ENCODE data around the gene EPS8L2. TPM values are rescaled to one million over a fixed set of nuclear protein-coding genes. Genes with fewer than 3 reads are reported as not detected.

EPS8L2 gene
- total RNA-seq, 4 donors from 2014 or later = 185 to 259 (median 195) TPM

GRCh38 chr11:773830-774229, 67.8 kb downstream of the EPS8L2 start:
- Histone ChIP-seq H3K4me1 (peaks cover 6 to 12% of the 10 kb centered on the region in 2 donors), H3K27me3 (no peaks in the 10 kb centered on the region), H3K4me3 (replicated peaks in 1 of 3) (no peak overlapping the region), H3K36me3 (peaks cover 15 to 17% of the 10 kb centered on the region in 2 donors), H3K9me3 (no peaks in the 10 kb centered on the region), H3K27ac (no peak overlapping the region)
- intact Hi-C loops (cut with DNase I) = no loop called here
- 82 to 93% methylated on average over 2 to 7 of the region's 9 CpGs for WGBS, 2 donors
- TF ChIP-seq POLR2A (IDR thresholded peaks at IDR 0.05) = no peak
- TF ChIP-seq, protein P1, sequence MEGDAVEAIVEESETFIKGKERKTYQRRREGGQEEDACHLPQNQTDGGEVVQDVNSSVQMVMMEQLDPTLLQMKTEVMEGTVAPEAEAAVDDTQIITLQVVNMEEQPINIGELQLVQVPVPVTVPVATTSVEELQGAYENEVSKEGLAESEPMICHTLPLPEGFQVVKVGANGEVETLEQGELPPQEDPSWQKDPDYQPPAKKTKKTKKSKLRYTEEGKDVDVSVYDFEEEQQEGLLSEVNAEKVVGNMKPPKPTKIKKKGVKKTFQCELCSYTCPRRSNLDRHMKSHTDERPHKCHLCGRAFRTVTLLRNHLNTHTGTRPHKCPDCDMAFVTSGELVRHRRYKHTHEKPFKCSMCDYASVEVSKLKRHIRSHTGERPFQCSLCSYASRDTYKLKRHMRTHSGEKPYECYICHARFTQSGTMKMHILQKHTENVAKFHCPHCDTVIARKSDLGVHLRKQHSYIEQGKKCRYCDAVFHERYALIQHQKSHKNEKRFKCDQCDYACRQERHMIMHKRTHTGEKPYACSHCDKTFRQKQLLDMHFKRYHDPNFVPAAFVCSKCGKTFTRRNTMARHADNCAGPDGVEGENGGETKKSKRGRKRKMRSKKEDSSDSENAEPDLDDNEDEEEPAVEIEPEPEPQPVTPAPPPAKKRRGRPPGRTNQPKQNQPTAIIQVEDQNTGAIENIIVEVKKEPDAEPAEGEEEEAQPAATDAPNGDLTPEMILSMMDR (IDR thresholded peaks at IDR 0.05) = no peak
- DNase-seq = no peak

DNA sequence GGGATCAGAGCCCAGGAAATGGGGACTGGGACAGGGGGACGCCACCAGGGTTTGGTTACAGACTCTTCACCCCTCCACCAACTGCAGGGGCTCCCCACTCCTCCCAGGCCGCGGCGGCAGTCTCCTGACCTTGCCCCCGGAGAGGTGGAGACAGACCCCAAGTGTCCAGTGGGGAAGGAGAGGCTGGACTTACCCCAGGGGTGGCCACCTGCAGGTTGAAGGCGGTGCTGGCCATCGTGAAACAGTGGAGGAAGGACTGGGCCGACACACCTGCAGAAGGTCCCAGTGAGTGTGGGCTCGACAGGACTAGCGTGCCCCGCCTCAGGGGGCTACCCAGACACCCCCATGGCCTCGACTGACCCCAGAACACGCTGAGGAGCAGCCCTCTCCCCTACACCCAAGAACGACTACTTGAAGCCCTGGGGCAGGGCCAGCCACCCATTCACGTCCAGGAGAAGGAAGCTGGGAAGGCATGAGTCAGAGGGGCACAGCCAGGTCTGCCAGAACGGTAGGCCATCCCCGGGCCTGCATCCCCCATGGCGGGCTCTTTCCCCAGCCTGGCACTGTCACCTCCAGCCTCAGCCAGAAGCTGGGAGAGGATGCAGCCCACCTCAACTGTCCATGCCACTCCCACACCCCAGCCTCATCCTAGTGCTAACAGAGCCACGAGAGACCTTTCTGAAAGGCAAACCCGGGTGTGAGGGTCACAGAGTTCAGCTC, 69.0 kb downstream of the EPS8L2 start:
- Histone ChIP-seq H3K4me1 (peaks cover 6 to 12% of the 10 kb centered on the region in 2 donors), H3K27ac (no peak overlapping the region), H3K27me3 (no peaks in the 10 kb centered on the region), H3K36me3 (peaks cover 13 to 15% of the 10 kb centered on the region in 2 donors), H3K4me3 (replicated peaks in 1 of 3) (no peak overlapping the region), H3K9me3 (no peaks in the 10 kb centered on the region)
- WGBS, 2 donors = 74 to 80% methylated on average over 9 to 12 of the region's 20 CpGs
- DNase-seq = no peak
- TF ChIP-seq, protein P1 (IDR thresholded peaks at IDR 0.05) = no peak
- TF ChIP-seq POLR2A (IDR thresholded peaks at IDR 0.05) = no peak
- intact Hi-C loops (cut with DNase I) = no loop called here

- DNase-seq = no peak
- Histone ChIP-seq H3K4me3 (replicated peaks in 1 of 3) (peak overlapping the region in 1 of 3 donors; percentile 73), H3K27ac (no peak overlapping the region), H3K4me1 (peaks cover 6 to 12% of the 10 kb centered on the region in 2 donors), H3K27me3 (no peaks in the 10 kb centered on the region), H3K36me3 (peaks cover 4 to 6% of the 10 kb centered on the region in 2 donors), H3K9me3 (no peaks in the 10 kb centered on the region)
- intact Hi-C loops (cut with DNase I) = no loop called here
- WGBS, 2 donors = 29 to 40% methylated on average over 9 to 11 of the region's 11 CpGs
- TF ChIP-seq, protein P1 (IDR thresholded peaks at IDR 0.05) = no peak
- no peak for TF ChIP-seq POLR2A (IDR thresholded peaks at IDR 0.05)
Measured at GRCh38 chr11:776263-776560, 70.2 kb downstream of the EPS8L2 start.

- Histone ChIP-seq H3K36me3 (peaks cover 0 to 1% of the 10 kb centered on the region in 2 donors), H3K4me1 (peaks cover 6 to 12% of the 10 kb centered on the region in 2 donors), H3K9me3 (no peaks in the 10 kb centered on the region), H3K27me3 (no peaks in the 10 kb centered on the region), H3K4me3 (replicated peaks in 1 of 3) (peak overlapping the region; percentile 73 to 93 (median 79)), H3K27ac (peak overlapping the region in 2 of 3 donors; percentile 38 to 58)
- DNase-seq = peak in 1 of 2 donors; percentile 41
- 0 to 7% methylated on average over 1 to 4 of the region's 65 CpGs for WGBS, 2 donors
- TF ChIP-seq POLR2A (IDR thresholded peaks at IDR 0.05) = no peak
- TF ChIP-seq, protein P1 (IDR thresholded peaks at IDR 0.05) = no peak
- intact Hi-C loops (cut with DNase I) = no loop called here
Measured at GRCh38 chr11:776561-777287, 70.7 kb downstream of the EPS8L2 start.

Other genes with a start within 250 kb of the EPS8L2 start
- gene RNH1, start 199.0 kb upstream of the EPS8L2 start, total RNA-seq = 100 to 1,000 TPM; 191 to 259 (median 231) TPM
- gene HRAS, start 170.7 kb upstream of the EPS8L2 start, total RNA-seq = 10 to 100 TPM; 16.9 to 41.3 (median 29.9) TPM
- gene LRRC56, start 168.7 kb upstream of the EPS8L2 start, total RNA-seq = 1 to 10 TPM; 1.7 to 2.6 (median 2.3) TPM
- gene LMNTD2, start 145.5 kb upstream of the EPS8L2 start, total RNA-seq = 1 to 10 TPM; 4.2 to 8.8 (median 6.6) TPM
- 10 to 100 TPM; 18.6 to 60.0 (median 24.8) TPM for gene RASSF7, start 145.3 kb upstream of the EPS8L2 start, total RNA-seq
- gene PHRF1, start 129.8 kb upstream of the EPS8L2 start, total RNA-seq = 10 to 100 TPM; 18.3 to 31.0 (median 19.3) TPM
- gene IRF7, start 90.3 kb upstream of the EPS8L2 start, total RNA-seq = 10 to 100 TPM; 15.4 to 42.4 (median 29.1) TPM
- not detected for gene CDHR5, start 81.3 kb upstream of the EPS8L2 start, total RNA-seq
- gene SCT, start 79.0 kb upstream of the EPS8L2 start, total RNA-seq = not detected
- under 1 TPM in 2 of 4 donors, not detected in 2; 0.88 to 0.89 TPM for gene DRD4, start 69.0 kb upstream of the EPS8L2 start, total RNA-seq
- gene DEAF1, start 11.0 kb upstream of the EPS8L2 start, total RNA-seq = 100 to 1,000 TPM in 1 of 4 donors, 10 to 100 TPM in 3; 61.8 to 103 (median 87.6) TPM
- 100 to 1,000 TPM in 1 of 4 donors, 10 to 100 TPM in 3; 57.3 to 103 (median 67.7) TPM for gene TMEM80, start 10.4 kb upstream of the EPS8L2 start, total RNA-seq
- gene TALDO1, start 41.2 kb downstream of the EPS8L2 start, total RNA-seq = 100 to 1,000 TPM; 300 to 965 (median 558) TPM
- 10 to 100 TPM; 27.4 to 47.6 (median 35.5) TPM for gene GATD1, start 71.3 kb downstream of the EPS8L2 start, total RNA-seq
- gene CEND1, start 83.9 kb downstream of the EPS8L2 start, total RNA-seq = under 1 TPM in 2 of 4 donors, not detected in 2; 0.44 to 0.45 TPM
- gene SLC25A22, start 92.0 kb downstream of the EPS8L2 start, total RNA-seq = 10 to 100 TPM in 1 of 4 donors, 1 to 10 TPM in 3; 5.1 to 13.1 (median 7.8) TPM
- gene PIDD1, start 99.0 kb downstream of the EPS8L2 start, total RNA-seq = 10 to 100 TPM; 11.9 to 33.2 (median 16.1) TPM
- gene RPLP2, start 103.7 kb downstream of the EPS8L2 start, total RNA-seq = 100 to 1,000 TPM; 172 to 526 (median 290) TPM
- 10 to 100 TPM; 35.8 to 95.0 (median 57.6) TPM for gene PNPLA2, start 112.7 kb downstream of the EPS8L2 start, total RNA-seq
- gene CRACR2B, start 121.7 kb downstream of the EPS8L2 start, total RNA-seq = 10 to 100 TPM in 2 of 4 donors, 1 to 10 TPM in 2; 4.1 to 21.2 (median 12.3) TPM
- gene CD151, start 126.7 kb downstream of the EPS8L2 start, total RNA-seq = 100 to 1,000 TPM; 135 to 326 (median 298) TPM
- gene POLR2L, start 136.3 kb downstream of the EPS8L2 start, total RNA-seq = 10 to 100 TPM; 17.9 to 89.2 (median 52.4) TPM
- gene TSPAN4, start 136.6 kb downstream of the EPS8L2 start, total RNA-seq = 100 to 1,000 TPM in 2 of 4 donors, 10 to 100 TPM in 2; 86.1 to 127 (median 107) TPM
- gene CHID1, start 204.6 kb downstream of the EPS8L2 start, total RNA-seq = 100 to 1,000 TPM in 2 of 4 donors, 10 to 100 TPM in 2; 75.0 to 144 (median 93.8) TPM
- 10 to 100 TPM; 37.2 to 67.3 (median 54.1) TPM for gene AP2A2, start 219.6 kb downstream of the EPS8L2 start, total RNA-seq